ENCODE measurements around the gene IGLON5.

Gene IGLON5

DNA sequence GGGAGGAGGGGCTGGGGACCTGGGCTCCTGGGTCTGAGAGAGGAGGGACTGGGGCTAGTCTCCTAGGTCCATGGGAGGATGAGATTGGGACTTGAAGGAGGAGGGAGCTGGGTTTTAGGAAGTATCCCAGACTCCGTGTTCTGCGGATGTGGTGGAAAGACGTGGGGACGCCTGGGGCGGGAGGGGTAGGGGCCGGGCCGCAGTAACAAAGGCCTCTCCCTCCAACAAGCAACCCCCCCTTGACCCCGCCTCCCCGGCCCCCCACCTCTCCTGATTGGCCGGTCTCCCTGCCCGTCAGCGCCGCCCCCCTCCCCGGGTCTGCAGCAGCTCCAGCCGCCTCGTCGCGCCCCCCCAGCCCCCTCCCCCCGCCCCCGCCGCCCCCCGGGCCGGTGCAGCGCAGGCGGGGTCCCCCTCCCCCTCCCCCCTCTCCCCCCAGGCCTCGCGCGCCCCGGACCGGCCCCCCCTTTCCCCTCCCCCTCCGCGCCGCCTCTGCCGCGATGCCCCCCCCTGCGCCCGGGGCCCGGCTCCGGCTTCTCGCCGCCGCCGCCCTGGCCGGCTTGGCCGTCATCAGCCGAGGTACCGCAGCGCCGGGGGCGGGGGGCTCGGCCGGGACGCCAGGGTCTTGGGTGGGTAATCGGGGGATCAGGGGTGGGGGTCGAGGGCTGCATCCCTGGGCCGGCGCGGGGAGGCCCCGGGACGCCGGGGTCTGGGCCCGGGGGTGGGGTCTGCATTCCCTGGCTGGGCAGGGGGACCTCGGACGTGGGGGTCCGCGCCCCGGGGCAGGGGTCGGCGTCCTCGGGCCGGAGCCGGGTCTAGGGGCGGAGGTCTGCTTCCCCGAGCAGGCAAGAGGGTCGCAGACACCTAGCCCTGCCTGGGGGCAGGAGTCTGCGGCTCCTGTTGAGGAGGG lies at the start of gene IGLON5:
Gene IGLON5 (plus strand): TSS at position 294 of the 907 bp plus-strand sequence. CDS start 204 bp downstream, at position 498.
- DNase-seq (ENCODE audit: insufficient read length, low spot score), result no peak
- FAIRE-seq, result no peak

DNA sequence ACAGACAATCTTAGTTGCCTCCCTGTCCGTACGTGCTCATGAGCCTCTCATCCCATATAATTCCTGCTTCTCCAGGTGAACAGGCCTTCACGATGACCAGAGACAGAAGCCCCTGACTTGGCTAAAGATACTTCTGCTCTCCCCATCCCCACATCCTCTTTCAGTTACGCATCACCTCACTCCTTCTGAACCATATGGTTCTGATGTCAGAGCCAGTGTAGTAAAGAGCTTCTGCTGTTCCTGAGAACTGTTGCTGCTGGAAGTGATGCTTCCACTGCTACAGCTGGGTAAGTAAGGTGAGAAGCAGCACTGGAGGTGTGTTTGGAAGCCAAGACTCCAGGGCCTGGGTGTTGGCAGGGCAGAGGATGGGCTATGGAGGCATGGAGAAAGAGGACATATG lies 47.6 kb upstream of the IGLON5 start:
- no peak for FAIRE-seq

DNA sequence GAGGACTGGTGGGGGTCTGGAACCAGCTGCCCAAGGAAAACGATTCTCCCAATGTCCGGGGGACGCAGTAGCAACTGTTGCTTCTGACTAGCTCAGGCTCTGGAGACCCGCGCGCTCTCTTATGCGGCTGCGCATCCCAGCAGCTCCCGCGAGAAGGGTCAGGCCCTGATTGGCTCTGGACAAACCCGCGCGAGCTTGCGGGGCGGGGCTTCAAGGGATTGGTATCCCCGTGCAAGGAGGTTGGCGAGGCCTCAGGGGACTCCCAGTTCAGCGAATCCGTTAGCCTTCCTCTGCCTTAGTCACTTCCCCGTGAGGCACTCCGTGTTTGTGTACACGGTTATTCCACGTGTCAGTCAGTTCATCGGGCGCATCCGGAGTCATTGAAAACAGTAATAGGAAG lies 40.4 kb upstream of the IGLON5 start:
- DNase-seq (ENCODE audit: insufficient read length, low spot score), result no peak
- FAIRE-seq, result no peak

More for the DNA sequence above, 47.6 kb upstream of the IGLON5 start:
- DNase-seq (ENCODE audit: insufficient read length, low spot score), result no peak

DNA sequence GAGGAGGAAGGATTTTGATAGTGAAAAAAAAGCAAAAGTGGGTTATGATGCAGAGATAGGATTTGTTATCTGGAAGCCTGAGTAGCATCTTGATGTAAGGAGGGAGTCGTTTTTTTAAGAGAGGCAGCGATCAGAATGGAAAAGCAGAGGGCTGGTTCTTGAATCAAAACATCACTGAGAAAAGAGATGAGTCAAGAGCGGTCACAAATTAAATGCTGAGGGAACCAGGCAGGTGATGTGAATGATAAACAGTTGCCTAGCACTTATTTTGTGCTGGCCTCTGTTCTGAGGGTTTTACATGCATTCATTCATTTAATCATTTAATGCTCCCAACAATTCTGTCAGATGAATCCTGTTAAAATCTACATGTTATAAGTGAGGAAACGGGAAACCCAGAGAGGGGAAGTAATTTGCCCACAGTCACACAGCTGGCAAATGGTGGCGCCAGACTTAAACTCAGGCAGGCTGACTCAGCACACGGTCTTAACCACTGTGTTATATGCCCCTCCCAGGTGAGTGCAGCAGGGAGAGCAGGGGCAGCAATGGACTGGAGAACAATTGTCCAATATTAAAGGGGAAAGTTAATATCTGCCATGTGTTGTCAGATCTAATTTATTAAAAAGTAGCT lies 39.1 kb upstream of the IGLON5 start:
- FAIRE-seq, result no peak
- DNase-seq (ENCODE audit: insufficient read length, low spot score), result no peak

DNA sequence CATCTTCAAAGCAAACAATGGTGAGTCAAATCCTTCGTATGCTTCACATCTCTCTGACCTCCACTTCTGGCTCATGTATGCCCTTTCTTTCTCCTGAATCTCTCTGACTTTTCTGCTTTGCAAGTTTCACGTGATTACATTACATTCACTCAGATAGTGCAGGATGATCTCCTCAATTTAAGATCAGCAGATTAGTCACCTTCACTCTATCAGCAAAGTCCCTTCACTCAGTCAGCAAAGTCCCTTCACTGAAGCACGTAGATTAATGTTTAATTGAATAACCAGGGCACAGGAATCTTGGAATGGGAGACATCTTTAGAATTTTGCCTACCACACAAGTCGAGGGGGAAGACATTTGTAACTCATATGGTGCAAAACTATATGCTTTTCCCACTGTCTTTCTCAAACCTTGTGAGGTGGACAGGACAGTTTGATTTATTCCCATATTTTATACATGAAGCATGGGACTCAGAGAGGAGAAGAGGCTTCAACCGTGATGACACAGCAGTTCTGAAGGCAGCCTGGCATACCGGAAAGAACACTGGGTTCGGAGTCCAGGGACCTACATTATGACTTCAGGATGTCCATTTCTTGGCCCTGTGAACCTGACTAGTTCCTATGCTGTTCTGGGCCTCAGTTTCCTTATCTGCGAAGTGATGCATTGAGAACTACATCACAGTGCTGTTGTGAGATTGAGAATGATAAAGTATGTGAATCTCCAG lies 37.2 kb upstream of the IGLON5 start:
- FAIRE-seq, result no peak
- DNase-seq (ENCODE audit: insufficient read length, low spot score), result no peak

DNA sequence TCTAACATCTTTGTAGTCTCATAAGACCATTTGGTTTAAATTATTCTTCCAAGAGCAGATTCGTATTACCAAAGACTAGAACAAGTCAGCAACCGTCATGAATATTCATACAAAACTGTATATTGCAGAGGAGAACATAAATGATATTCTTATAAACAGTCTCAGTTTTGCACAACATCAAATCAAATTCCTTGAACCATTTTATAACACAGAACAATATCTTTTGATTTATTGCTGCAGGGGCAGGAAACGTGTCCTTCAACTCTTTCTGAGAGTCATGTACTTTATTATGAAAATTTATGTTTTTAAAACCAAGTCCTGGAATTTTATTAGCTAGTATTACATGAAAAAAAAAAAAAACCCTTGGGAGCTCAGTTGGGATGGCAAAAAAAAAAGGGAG lies 34.3 kb upstream of the IGLON5 start:
- FAIRE-seq, result no peak

DNA sequence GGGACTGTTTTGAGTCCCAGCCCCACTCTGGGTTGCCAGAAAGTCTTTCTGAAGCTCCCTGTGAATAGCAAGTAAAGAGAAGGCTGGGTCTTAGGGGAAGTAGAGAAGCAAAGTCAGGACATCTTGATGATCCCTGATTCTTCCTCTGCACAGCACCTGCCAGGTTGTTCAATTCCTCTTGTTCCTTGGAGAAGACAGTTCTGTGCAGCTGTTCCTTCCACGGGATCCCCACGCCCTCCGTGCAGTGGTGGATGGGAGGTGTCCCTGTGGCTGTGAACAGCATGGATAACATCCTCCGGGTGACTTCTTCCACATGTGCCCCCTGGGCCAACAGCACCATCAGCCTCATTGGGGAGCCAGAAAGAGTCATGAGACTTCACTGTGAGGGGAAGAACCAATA lies 29.1 kb upstream of the IGLON5 start:
- FAIRE-seq (no peak), DNase-seq (ENCODE audit: insufficient read length, low spot score) (no peak)

More for the DNA sequence above, 34.3 kb upstream of the IGLON5 start:
- DNase-seq (ENCODE audit: insufficient read length, low spot score), result no peak

DNA sequence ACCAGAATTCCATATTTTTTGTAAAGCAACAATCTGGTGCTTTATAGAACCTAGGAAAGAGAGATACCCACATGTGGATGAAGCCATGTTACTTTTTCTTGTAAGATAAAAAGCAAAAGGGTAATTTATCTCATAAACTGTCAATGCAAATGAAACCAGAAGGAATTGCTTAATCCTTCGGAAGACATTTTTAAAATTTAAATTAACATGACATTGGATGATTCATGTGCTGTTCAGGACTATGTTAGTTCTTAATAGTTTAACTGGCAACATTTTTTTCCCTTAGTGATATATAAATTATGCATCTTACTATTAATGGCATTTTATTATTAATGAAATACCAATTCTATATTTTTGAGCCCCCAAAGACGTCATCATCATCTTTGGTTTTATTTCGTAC lies 25.8 kb upstream of the IGLON5 start:
- no peak for DNase-seq (ENCODE audit: insufficient read length, low spot score)
- FAIRE-seq, result no peak

DNA sequence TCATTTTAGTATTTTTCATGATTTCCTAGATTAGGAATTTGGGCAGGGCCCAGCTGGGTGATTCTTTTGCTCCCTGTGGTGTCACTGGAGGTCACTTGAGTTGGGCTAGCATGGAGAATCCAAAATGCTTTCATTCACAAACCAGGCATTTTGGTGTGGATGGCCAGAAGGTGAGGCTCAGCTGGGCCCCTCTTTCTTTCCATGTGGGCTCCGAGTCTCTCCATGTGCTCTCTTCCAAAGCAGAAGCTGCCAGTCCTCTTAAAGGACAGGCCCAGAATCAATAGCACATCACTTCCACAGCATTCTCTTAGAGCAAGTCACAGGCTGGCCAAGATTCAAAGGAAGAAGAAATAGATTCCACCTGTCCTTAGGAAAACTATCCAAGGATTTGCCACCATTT lies 21.8 kb upstream of the IGLON5 start:
- DNase-seq (ENCODE audit: insufficient read length, low spot score) (no peak), FAIRE-seq (no peak)

DNA sequence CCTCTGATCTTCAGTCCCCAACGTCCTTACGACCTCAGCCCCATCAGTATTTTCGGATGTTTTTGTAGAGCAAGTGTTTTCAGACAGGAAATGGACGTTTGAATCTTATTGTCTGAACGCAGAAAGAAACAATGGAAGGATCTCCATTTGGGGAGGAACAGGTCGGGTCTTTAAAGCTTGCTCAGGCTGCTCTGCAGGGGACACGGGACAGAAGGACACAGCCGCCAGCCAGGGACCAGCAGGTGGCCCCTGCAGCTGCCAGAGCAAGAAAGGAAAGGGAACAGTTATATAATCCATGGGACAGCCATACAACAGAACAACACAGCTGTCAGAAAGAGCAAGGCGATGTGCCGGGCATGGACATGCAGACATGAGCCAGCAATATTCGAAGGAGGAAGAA lies 18.5 kb upstream of the IGLON5 start:
- FAIRE-seq (no peak), DNase-seq (ENCODE audit: insufficient read length, low spot score) (no peak)

DNA sequence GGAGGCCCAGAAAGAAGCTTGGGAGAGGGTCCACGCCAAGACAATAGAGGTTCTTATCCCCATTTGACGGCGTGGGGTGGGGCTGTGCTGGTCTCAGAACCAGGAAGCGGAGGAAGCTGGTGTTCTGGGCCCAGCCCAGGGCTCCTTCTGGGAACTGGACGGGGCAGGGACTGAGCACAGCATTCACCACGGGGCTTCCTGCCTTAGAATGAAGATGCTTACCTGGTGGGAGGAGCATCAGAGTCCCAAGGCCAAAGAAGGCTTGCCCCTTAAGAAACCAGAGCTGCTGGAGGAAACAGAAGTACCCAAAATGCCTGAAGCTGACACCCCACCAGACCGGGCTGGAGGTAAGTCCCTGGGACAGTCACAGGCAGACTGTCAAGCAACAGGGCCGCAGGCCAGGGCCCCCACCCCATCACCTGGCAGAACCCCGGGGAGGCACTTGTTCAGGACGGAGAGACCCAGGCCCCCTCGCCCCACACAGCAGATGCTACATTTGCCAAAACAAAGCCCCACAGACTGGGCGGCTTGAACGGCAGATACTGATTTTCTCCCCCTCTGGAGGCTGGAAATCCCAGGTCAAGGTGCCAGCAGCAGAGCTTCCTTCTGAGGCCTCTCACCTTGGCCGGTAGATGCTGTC lies 17.8 kb upstream of the IGLON5 start:
- DNase-seq (ENCODE audit: insufficient read length, low spot score) (no peak), FAIRE-seq (no peak)

DNA sequence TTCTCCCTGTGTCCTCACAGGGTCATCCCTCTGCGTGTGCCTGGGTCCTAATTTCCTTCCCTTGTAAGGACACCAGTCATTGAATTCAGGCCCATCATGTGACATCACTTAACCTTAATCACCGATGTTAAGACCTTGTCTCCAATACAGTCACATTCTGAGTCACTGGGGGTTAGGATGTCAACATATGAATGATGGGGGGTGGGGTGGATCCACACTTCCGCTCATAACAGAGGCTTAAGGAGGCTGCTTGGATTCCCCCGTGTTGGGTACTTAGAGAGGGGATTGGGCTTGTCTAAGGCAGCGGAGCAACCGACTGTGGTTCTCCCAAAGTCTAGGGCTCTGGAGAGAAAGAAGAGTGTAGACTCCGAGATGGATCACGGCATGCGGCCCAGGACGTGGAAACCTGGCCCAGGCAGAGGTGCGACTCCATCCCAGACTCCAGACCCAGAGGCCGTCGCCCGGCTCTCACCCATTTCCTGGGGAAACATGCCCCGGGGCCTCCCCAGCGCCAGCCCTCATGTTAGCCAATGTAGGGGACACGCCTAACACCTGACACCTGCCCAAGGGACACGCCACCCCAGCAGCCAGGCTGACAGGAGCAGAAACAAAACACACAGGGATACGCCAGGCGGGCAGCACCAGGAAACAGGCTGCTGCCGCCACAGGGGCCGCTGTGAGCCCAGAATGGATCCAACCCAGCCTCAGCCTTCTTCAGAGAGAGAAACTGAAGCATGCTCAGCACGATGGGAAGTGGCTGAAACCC lies 17.1 kb upstream of the IGLON5 start:
- DNase-seq (ENCODE audit: insufficient read length, low spot score) (no peak), FAIRE-seq (no peak)

DNA sequence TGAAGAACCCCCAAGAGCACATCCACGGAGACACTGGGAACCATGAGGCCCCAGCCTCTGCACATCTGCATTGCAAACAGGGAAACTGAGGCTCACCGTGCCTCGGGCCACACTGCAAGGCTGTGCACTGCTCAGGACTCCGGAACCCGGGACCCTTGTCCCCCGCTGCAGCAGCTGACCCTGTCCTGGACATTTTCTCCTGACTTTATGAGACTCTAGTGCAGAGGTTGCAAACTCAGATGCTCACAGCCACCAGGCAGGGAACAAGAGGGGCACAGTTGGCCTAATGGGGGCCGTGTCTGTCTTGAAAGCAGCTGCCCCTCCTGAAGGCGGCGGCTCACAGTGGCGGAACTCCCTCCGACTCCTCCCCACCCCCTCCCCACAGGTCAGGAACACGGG lies 16.5 kb upstream of the IGLON5 start:
- no peak for FAIRE-seq
- no peak for DNase-seq (ENCODE audit: insufficient read length, low spot score)

DNA sequence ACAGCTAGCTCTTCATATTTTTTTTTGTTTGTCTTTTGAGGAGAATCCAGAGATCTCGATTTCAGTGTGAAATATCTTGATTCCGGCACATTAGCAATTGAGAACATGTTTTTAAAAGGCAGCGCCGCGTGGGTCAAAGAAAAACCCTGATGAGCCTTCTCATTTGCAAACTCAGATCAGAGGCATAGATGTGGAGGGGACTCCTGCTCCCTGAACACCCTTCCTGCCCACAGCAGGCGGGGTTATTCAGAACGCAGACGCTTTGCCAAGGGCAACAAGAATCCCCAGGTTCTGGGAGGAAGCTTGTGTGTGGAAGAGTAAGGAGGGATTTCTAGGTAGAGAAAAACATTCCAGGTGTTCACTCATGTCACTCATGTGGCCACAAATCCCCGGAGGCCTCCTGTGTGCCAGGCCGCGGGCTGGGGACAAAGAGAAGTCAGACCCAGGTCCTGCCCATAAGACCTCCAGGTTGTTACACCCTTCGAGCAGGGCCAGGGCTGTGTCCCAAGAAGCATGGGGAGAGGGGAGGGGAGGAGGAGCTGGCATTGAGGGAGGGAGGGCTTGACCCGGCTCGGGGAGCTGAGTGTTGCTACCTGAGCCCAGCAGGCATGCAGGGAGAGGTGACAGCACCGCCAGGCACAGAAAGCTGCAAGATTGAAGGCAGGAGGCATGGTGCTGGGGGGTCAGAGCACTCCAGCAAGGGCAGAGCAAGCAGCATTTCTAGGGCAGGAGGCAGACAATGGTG lies 15.9 kb upstream of the IGLON5 start:
- DNase-seq (ENCODE audit: insufficient read length, low spot score), result no peak
- no peak for FAIRE-seq

DNA sequence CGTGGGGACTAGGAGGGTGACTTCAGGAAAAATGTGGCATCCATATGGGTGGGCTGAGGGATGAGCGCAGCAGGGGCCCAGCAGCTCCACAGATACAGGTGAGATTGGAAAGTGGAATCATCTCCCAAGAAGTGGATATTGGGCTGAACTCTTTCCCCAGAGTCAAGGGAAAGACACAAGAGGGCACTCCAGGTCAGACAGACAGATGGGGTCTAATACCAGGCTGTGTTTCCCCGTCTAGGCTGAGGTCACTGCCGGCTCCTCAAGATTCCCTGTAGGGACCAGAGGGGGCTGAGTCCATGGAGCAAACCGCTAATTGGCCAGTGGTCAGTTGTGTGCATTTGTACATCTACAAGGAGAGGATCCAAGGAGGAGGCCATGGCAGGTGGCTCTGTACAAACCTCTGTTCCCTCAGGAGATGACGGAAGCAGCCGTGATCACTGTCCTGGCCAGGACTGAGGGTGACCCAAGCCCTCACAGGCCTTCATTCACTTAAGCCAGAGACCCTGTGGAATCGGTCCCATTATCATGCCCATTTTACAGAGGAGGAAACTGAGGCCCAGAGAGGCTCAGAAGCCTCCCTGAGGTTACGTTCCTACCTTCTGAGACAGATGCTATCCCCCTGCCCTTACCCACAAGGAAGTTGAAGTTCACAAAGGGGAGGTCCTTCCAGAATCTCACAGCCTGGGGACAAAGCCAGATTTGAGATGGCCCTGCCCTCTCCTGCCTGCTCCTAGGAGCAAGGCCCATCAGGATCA lies 14.9 kb upstream of the IGLON5 start:
- FAIRE-seq (no peak), DNase-seq (ENCODE audit: insufficient read length, low spot score) (no peak)

DNA sequence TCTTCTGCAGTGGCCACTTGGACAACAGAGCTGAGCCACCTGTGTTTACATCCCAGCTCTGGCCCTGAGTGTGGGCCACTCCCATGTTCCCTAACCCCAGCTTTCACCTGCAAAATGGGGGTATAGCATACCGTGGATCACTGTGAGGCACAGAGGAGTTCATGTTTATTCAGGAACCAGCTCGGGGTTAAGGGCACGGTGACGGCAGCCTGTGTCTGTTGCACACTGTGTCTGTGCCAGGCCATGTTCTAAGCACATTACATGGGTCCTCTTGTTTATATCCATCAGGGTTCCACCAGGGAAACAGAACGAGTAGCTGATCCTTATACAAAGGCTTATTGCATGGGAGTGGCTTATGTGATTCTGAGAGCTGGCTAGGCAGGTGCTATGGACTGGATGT lies 14.0 kb upstream of the IGLON5 start:
- FAIRE-seq (no peak), DNase-seq (ENCODE audit: insufficient read length, low spot score) (no peak)

DNA sequence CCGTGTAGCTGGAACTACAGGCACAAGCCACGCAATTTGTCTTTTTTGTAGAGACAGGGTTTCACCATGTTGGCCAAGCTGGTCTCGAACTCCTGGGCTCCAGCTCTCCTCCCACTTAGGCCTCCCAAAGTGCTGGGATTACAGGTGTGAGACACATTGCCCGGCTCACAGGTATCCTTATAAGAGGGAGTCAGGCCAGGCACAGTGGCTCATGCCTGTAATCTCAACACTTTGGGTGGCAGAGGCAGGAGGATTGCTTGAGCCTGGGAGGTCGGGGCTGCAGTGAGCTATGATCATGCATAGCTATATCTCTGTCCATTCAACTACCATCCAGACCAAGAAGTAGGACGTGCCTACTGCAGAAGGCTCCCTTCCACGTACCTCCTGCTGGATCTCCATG lies 10.2 kb upstream of the IGLON5 start:
- FAIRE-seq, result no peak
- DNase-seq (ENCODE audit: insufficient read length, low spot score), result no peak

DNA sequence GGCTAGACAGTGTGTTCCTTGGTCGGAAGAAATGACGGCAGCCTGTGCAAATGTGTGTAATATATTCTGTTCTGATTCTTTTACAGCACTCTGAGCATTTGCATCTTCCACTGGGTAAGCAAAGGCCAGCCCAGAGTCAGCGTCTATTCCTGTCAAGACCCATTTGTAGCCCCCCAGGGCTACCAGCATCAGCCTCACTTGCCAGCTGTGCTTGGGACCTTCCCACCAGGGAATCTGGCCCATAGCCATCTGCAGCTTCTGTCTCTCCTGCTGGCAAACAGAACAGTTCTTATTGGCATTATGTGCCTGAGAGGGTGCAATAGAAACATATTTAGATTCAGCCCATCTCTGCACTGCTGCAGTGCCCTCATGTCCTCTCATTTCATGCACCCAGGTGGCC lies 6.0 kb upstream of the IGLON5 start:
- DNase-seq (ENCODE audit: insufficient read length, low spot score) (no peak), FAIRE-seq (no peak)

DNA sequence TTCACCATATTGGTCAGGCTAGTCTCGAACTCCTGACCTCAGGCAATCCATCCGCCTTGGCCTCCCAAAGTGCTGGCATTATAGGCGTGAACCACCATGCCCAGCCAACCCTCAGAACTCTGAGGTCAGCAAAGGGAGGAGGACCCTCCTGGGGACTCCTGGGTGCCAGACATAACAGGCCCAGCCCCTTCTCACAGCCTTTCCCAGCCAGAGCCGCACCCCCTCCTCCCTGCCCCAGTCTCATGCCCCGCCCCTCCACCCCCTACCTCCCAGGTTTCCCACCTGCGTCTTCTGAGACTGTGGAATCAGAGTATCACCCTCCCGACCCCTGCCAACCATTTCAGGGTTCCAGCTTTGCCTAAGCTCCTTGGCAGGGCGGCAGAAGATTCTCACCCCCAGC lies 5.2 kb downstream of the IGLON5 start:
- FAIRE-seq, result no peak
- DNase-seq (ENCODE audit: insufficient read length, low spot score), result no peak
